HEK293T (cell line): ENCODE measurements around the gene RPGR.

Experiments
- BHLHE40 ChIP-seq: fragments of 450-650 bp; IDR thresholded peaks from 2 replicates; pipeline ENCODE4 v1.6.1; 2016; ENCODE audit warnings: mild to moderate bottlenecking, moderate library complexity, borderline replicate concordance
- FOXK2 ChIP-seq: fragments of 450-650 bp; IDR thresholded peaks from 2 replicates; pipeline ENCODE4 v1.6.1; 2016; ENCODE audit warnings: mild to moderate bottlenecking
- FOXM1 ChIP-seq: fragments of 450-650 bp; IDR thresholded peaks from 2 replicates; pipeline ENCODE4 v1.6.1; 2017; ENCODE audit warnings: mild to moderate bottlenecking, borderline replicate concordance
- HDGF ChIP-seq: fragments of 450-650 bp; IDR thresholded peaks from 2 replicates; pipeline ENCODE4 v1.6.1; 2017; ENCODE audit warnings: antibody characterized with exemption, borderline replicate concordance
- NFRKB ChIP-seq: fragments of 450-650 bp; IDR thresholded peaks from 2 replicates; pipeline ENCODE4 v1.6.1; 2016; ENCODE audit warnings: mild to moderate bottlenecking, moderate library complexity
- SP1 ChIP-seq: fragments of 450-650 bp; IDR thresholded peaks from 2 replicates; pipeline ENCODE4 v1.6.1; 2017
- TARDBP ChIP-seq: fragments of 450-650 bp; IDR thresholded peaks from 2 replicates; pipeline ENCODE4 v1.6.1; 2016

GRCh38 chrX:38247051-38247450 is 80.3 kb downstream of the RPGR start:
- no peak for TF ChIP-seq FOXK2
- no peak for TF ChIP-seq NFRKB
- no peak for TF ChIP-seq SP1
- no peak for TF ChIP-seq TARDBP
- TF ChIP-seq FOXM1, result no peak
- no peak for TF ChIP-seq BHLHE40
- TF ChIP-seq HDGF, result no peak
